HepG2 (cell line): ENCODE measurements around the gene CDH11. TPM values are rescaled to one million over a fixed set of nuclear protein-coding genes. Genes with fewer than 3 reads are reported as not detected.

Experiments
- ATAC-seq: fragments of 200-7000 bp; cut with Tn5 transposase; 3 replicates; pipeline ENCODE4 v1.9.1; 2020; ENCODE audit warnings: mild to moderate bottlenecking, moderate library complexity
- BruUV-seq: library from RNA; stranded (reverse); fragments of 400-500 nt; replicated peaks from 2 replicates; lab custom pipeline; 2021; lab: Mats Ljungman, UMichigan
- CTCF ChIA-PET: fragments of 300-600 bp; formaldehyde crosslinking; extraction: SDS; loops from one replicate; lab custom pipeline; 2021; ENCODE audit warnings: low total read pairs, inconsistent platforms, low intra/inter-chr PET ratio; lab: Yijun Ruan, JAX
- POLR2A ChIA-PET: fragments of 350-600 bp; sonication (Branson Sonifier 250); formaldehyde crosslinking; loops from one replicate; lab custom pipeline; 2020; ENCODE audit warnings: antibody characterized with exemption, inconsistent platforms; lab: Yijun Ruan, JAX
- DNase-seq: peaks from one replicate; pipeline ENCODE4 v3.0.0-alpha.2; 2015; ENCODE audit warnings: low spot score
- FAIRE-seq: peaks from 3 replicates; lab custom pipeline; 2011; peaks lifted over from hg19 to GRCh38; lab: Jason Lieb, UNC
- H2AFZ ChIP-seq: one replicate; pipeline ENCODE4 v1.6.1; 2011; ENCODE audit warnings: low read length, inconsistent platforms
- H3K27ac ChIP-seq: fragments of 300-600 bp; 3 replicates; pipeline ENCODE4 v1.8.0; 2011; ENCODE audit warnings: mixed run types, mild to moderate bottlenecking, mixed read lengths, low read length, inconsistent platforms; ENCODE audit not compliant: insufficient read depth; ENCODE audit errors: extremely low read length
- H3K27me3 ChIP-seq, 2 experiments: fragments of 200-600 bp in 1 of 2; 2 replicates in 1 of 2; 3 replicates in 1 of 2; pipeline versions ENCODE4 v1.6.0 to v1.8.0; 2011; ENCODE audit warnings: low read length in 2 of 2, mild to moderate bottlenecking in 2 of 2, moderate library complexity in 2 of 2, inconsistent platforms in 1 of 2; ENCODE audit not compliant: insufficient read depth in 2 of 2, control insufficient read depth in 1 of 2
- H3K36me3 ChIP-seq, 2 experiments: fragments of 200-600 bp in 1 of 2; replicated peaks in 1 of 2; 2 replicates in 1 of 2; 3 replicates in 1 of 2; pipeline versions ENCODE4 v1.5.1 to v1.8.0; 2011; ENCODE audit warnings: low read length in 2 of 2, inconsistent platforms in 1 of 2; ENCODE audit not compliant: insufficient read depth in 2 of 2, control insufficient read depth in 1 of 2
- H3K4me1 ChIP-seq: 2 replicates; pipeline ENCODE4 v1.5.1; 2012; ENCODE audit warnings: low read length, inconsistent platforms; ENCODE audit not compliant: insufficient read depth
- H3K4me2 ChIP-seq: 2 replicates; pipeline ENCODE4 v1.6.0; 2011; ENCODE audit warnings: low read depth, low read length, inconsistent platforms
- H3K4me3 ChIP-seq, 3 experiments: fragments of 200-600 bp in 1 of 3; sonication (generic), shearing (Covaris generic) in 1 of 3; replicated peaks in 1 of 3; 2 replicates each; pipeline ENCODE4 v1.5.1; 2011 to 2016; ENCODE audit warnings: low read length in 3 of 3, inconsistent platforms in 2 of 3, low read depth in 2 of 3, mild to moderate bottlenecking in 2 of 3, control low read depth in 1 of 3, mixed read lengths in 1 of 3; ENCODE audit not compliant: insufficient read depth in 1 of 3
- H3K79me2 ChIP-seq: one replicate; pipeline ENCODE4 v1.6.1; 2011; ENCODE audit warnings: low read length, inconsistent platforms; ENCODE audit not compliant: insufficient read depth
- H3K9ac ChIP-seq: 2 replicates; pipeline ENCODE4 v1.6.0; 2011; ENCODE audit warnings: mild to moderate bottlenecking, low read depth, low read length, inconsistent platforms; ENCODE audit not compliant: insufficient read depth
- H3K9me3 ChIP-seq: 2 replicates; pipeline ENCODE4 v1.5.1; 2012; ENCODE audit warnings: mild to moderate bottlenecking, low read length
- H4K20me1 ChIP-seq: 2 replicates; pipeline ENCODE4 v1.6.0; 2011; ENCODE audit warnings: inconsistent platforms, mild to moderate bottlenecking, low read length, moderate library complexity; ENCODE audit not compliant: insufficient read depth
- DDIT3 ChIP-seq: sonication (generic); formaldehyde crosslinking; IDR thresholded peaks from 2 replicates; pipeline ENCODE4 v1.4.0; 2020; ENCODE audit warnings: mild to moderate bottlenecking, missing genetic modification reagents
- FOXA1 ChIP-seq, 2 experiments: fragments of 450-650 bp in 1 of 2; sonication (generic) in 1 of 2; formaldehyde crosslinking in 1 of 2; IDR thresholded peaks; 2 replicates each; pipeline versions ENCODE4 v1.4.0 to v1.6.1; 2016 to 2020; ENCODE audit warnings: missing genetic modification reagents in 1 of 2
- HINFP ChIP-seq: sonication (generic); formaldehyde crosslinking; IDR thresholded peaks from 2 replicates; pipeline ENCODE4 v1.4.0; 2020; ENCODE audit warnings: low read depth, mild to moderate bottlenecking, missing genetic modification reagents
- KDM1A ChIP-seq: IDR thresholded peaks from 2 replicates; pipeline ENCODE4 v1.6.1; 2016; ENCODE audit warnings: missing compliant biosample characterization
- PCBP2 ChIP-seq: fragments of 200-400 bp; formaldehyde crosslinking; optimal IDR thresholded peaks from 2 replicates; pipeline ENCODE3; 2018; ENCODE audit warnings: low read length, low read depth; ENCODE audit not compliant: poor library complexity, severe bottlenecking
- POLR2A ChIP-seq, 2 experiments: IDR thresholded peaks; 2 replicates each; pipeline ENCODE4 v1.6.1; 2011; ENCODE audit warnings: low read depth in 2 of 2, low read length in 2 of 2, mild to moderate bottlenecking in 1 of 2, moderate library complexity in 1 of 2; ENCODE audit not compliant: insufficient read depth in 1 of 2
- ZNF224 ChIP-seq: sonication (generic); formaldehyde crosslinking; IDR thresholded peaks from 2 replicates; pipeline ENCODE4 v1.5.0; 2020; ENCODE audit warnings: mild to moderate bottlenecking, missing genetic modification reagents
- ZNF256 ChIP-seq: sonication (generic); formaldehyde crosslinking; conservative IDR thresholded peaks from 2 replicates; pipeline ENCODE4 v1.4.0; 2020; ENCODE audit warnings: missing genetic modification reagents
- ZNF30 ChIP-seq: sonication (generic); formaldehyde crosslinking; IDR thresholded peaks from 2 replicates; pipeline ENCODE4 v1.5.0; 2020; ENCODE audit warnings: mild to moderate bottlenecking, missing genetic modification reagents
- ZNF768 ChIP-seq: sonication (generic); formaldehyde crosslinking; IDR thresholded peaks from 2 replicates; pipeline ENCODE4 v1.4.0; 2020; ENCODE audit warnings: missing genetic modification reagents
- WGBS: methylation state at CpG from one replicate; pipeline ENCODE4 v1.1.6; 2017; ENCODE audit warnings: low lambda C conversion rate; 5-methylcytosine and 5-hydroxymethylcytosine counted together
- in situ Hi-C: cut with HindIII; loops from 2 replicates; pipeline ENCODE4 v1.10.0; 2017; ENCODE audit warnings: low pct_unique_long_range_greater_than_20kb; ENCODE audit not compliant: extremely low pct_ligation_motif_present
- intact Hi-C: fragments of 100-400 bp; cut with micrococcal nuclease; formaldehyde crosslinking; loops from one replicate; pipeline ENCODE4 v1.10.0; 2022; ENCODE audit not compliant: unreplicated experiment
- polyA plus RNA-seq, 8 experiments: library from polyadenylated mRNA; depleted of rRNA in 3 of 8; stranded (reverse) in 7 of 8; unstranded in 1 of 8; fragments of >200 nt; fragmentation: Illumina TruSeq in 4 of 8; extraction: Trizol in 4 of 8; gene quantifications; 2 replicates each; pipeline versions ENCODE4 v1.2.1 to v1.2.3, GENCODE V29; 2011 to 2016; ENCODE audit warnings: low read depth in 4 of 8, missing spikeins in 1 of 8, mixed read lengths in 1 of 8; ENCODE audit not compliant: insufficient read depth in 1 of 8
- total RNA-seq, 5 experiments: library from RNA; depleted of rRNA; stranded (reverse); fragments of >200 nt; fragmentation: Illumina TruSeq; extraction: Trizol; gene quantifications; 2 replicates each; pipeline ENCODE4 v1.2.3, GENCODE V29; 2016; ENCODE audit warnings: low read depth in 1 of 5

Gene CDH11
- total and polyA plus RNA-seq, 2 of the 13 experiments (the other 11 are each of a cell fraction or from before 2014, with no cell fraction given) = not detected

- ChIA-PET POLR2A (no interaction called here), CTCF (no interaction called here)
- TF ChIP-seq ZNF224 (CRISPR knock-in tag) = no peak
- TF ChIP-seq PCBP2 = no peak
- H3K4me2 ChIP-seq = no peak overlapping the region
- no peaks in the 10 kb centered on the region for H3K79me2 ChIP-seq
- intact Hi-C loops (no loop called here), in situ Hi-C loops (no loop called here)
- BruUV-seq = no TSS peak
- H4K20me1 ChIP-seq = no peaks in the 10 kb centered on the region
- no peak overlapping the region for H3K4me3 ChIP-seq
- no peaks in the 10 kb centered on the region for H3K36me3 ChIP-seq
- 0% methylated on average over 3 of the region's 3 CpGs for WGBS
- H2AFZ ChIP-seq = no peak overlapping the region
- no peak overlapping the region for H3K27ac ChIP-seq
- no peak overlapping the region for H3K9ac ChIP-seq
- ATAC-seq (no peak), FAIRE-seq (no peak), DNase-seq (no peak)
- no peaks in the 10 kb centered on the region for H3K27me3 ChIP-seq
- H3K9me3 ChIP-seq = peaks cover 58% of the 10 kb centered on the region
- H3K4me1 ChIP-seq = no peaks in the 10 kb centered on the region
Measured at GRCh38 chr16:64957246-64957645, 164.6 kb downstream of the CDH11 start.

DNA sequence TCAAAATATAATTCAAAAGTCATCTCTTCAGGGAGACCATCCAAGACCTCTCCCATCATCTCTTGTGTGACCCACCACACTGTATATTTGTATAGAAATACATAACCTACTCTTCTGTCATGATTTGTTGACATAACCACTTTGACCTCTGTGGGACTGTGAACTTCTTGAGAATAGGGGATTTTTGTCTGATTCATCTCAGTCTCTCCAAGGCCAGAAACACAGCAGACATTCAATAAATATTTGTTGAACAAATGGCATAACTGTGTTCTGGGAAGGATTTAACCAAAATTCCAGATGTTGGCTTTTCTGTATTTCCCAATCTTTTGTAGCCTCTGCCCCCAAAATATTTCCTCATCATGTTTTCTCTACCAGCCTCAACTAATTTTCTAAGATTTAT lies 169.7 kb downstream of the CDH11 start:
- intact Hi-C loops (no loop called here), in situ Hi-C loops (no loop called here)
- Histone ChIP-seq H3K9ac (no peak overlapping the region), H3K4me1 (no peaks in the 10 kb centered on the region), H3K36me3 (no peaks in the 10 kb centered on the region), H3K79me2 (no peaks in the 10 kb centered on the region), H3K27me3 (no peaks in the 10 kb centered on the region), H2AFZ (no peak overlapping the region), H3K9me3 (peaks cover 53% of the 10 kb centered on the region), H3K4me3 (no peak overlapping the region), H3K4me2 (no peak overlapping the region), H3K27ac (no peak overlapping the region), H4K20me1 (no peaks in the 10 kb centered on the region)
- ChIA-PET CTCF (no interaction called here), POLR2A (no interaction called here)
- no TSS peak for BruUV-seq
- ATAC-seq (no peak), DNase-seq (no peak), FAIRE-seq (no peak)
- TF ChIP-seq POLR2A (IDR thresholded peaks at IDR 0.05; ENCODE audit: insufficient read depth in 1 of 2, low read depth in 2 of 2, low read length in 2 of 2) (no peak), ZNF768 (CRISPR knock-in tag) (no peak), DDIT3 (no peak), KDM1A (no peak), HINFP (no peak), ZNF256 (CRISPR knock-in tag) (no peak), ZNF30 (no peak), FOXA1 (IDR thresholded peaks at IDR 0.05) (no peak), FOXA1 (CRISPR knock-in tag; IDR thresholded peaks at IDR 0.05) (no peak)
